ENCODE data around the gene LBX2. TPM values are rescaled to one million over a fixed set of nuclear protein-coding genes. Genes with fewer than 3 reads are reported as not detected.

Gene LBX2
- total RNA-seq, 4 donors from 2014 or later = 1.2 TPM; not detected in 3

DNA sequence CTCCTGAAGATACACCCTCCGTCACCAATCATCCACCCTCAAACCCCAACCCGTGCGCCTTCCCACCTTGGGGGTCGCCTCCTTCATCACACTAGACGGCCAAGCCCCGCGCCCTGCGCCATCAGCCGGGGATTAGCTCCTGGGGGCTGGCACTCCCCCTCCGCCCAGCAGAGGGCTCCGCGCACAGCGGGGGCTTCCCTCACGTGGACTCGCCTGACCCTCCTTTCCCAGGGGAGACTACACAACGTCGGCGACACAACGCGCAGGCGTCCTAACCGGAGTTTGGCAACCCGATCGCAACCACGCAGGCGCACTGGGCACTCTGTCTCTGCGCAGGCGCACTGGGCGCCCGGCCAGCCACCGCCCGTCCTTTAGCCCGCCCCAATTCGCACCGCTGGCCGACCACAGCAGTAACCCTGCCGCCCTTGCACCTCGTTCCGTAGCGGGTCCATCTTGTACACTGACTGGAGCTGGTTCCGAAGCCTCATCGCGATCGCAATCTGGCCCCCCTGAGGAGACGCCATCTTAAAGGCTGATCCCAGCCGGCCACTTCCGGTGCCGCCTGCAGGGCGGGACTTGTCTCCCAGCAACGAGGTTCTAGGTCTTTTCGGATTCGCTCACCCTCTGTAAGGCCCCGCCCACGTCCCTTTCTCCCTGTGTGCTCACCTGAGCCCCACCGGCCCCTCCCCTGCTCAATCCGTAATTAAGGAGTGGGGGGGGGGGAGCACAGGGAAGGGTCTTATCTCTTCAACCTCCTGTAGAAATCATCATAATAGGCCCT lies 7.9 kb upstream of the LBX2 start, which contains the start of gene PCGF1:
Gene PCGF1 (minus strand): TSS at position 551 of the 781 bp plus-strand sequence. CDS start 27 bp downstream, at position 524.
- peaks cover 54% of the 10 kb centered on the region for H3K4me1 ChIP-seq
- peak; percentile 98 to 99 for DNase-seq (ENCODE audit: low spot score in 2 of 2)

DNA sequence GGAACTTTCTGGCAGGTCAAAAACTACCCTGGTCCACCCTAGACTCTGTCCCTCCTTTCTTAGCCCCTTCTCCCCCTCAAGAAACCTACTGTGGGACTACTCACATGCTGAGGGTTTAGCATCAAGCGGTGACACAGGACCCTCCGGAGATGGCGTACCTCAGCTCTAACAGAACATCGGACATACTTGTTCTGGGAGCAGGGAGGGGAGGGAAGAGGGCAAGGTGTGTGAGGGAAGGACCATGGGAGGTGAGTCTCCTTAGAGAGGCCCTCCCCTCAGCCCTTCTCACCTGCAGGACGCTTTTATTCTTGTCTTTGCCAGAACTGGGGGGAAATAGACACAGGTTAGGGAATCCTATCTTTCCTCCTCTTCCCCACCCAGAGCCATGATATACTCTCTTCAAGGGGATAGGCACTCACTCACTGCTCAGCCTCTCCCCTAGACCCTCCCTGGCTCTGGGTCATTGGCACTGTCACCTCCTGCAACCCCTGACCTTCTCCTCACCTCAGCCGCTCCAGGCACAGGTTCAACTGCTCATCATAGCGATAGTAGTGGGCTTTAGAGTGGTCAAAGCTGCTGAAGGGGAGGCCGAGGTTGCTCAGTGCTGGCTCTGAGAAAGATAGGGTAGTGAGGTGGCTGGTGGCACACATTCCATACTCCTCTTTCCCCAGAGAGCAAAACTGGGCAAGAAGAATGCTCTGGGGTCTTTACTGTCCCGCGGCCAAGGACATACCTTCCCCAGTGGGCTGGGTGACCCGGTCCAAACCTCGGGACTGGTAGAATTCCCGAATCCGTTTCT lies 6.2 kb upstream of the LBX2 start:
- H3K4me3 ChIP-seq = peak overlapping the region; percentile 79
- WGBS = 94% methylated on average over 14 of the region's 14 CpGs
- H3K27me3 ChIP-seq = peaks cover 40% of the 10 kb centered on the region
- peaks cover 16% of the 10 kb centered on the region for H3K36me3 ChIP-seq
- DNase-seq (ENCODE audit: low spot score in 2 of 2) = no peak
- TF ChIP-seq POLR2A (IDR thresholded peaks at IDR 0.05) (no peak), POLR2AphosphoS5 (IDR thresholded peaks at IDR 0.05) (no peak), EP300 (IDR thresholded peaks at IDR 0.05) (no peak)
- TF ChIP-seq, protein P1, sequence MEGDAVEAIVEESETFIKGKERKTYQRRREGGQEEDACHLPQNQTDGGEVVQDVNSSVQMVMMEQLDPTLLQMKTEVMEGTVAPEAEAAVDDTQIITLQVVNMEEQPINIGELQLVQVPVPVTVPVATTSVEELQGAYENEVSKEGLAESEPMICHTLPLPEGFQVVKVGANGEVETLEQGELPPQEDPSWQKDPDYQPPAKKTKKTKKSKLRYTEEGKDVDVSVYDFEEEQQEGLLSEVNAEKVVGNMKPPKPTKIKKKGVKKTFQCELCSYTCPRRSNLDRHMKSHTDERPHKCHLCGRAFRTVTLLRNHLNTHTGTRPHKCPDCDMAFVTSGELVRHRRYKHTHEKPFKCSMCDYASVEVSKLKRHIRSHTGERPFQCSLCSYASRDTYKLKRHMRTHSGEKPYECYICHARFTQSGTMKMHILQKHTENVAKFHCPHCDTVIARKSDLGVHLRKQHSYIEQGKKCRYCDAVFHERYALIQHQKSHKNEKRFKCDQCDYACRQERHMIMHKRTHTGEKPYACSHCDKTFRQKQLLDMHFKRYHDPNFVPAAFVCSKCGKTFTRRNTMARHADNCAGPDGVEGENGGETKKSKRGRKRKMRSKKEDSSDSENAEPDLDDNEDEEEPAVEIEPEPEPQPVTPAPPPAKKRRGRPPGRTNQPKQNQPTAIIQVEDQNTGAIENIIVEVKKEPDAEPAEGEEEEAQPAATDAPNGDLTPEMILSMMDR (IDR thresholded peaks at IDR 0.05) = no peak
- H3K9me3 ChIP-seq = no peaks in the 10 kb centered on the region
- peaks cover 59% of the 10 kb centered on the region for H3K4me1 ChIP-seq
- no peak overlapping the region for H3K27ac ChIP-seq

More for the DNA sequence above, 7.9 kb upstream of the LBX2 start, which contains the start of gene PCGF1:
- H3K4me3 ChIP-seq = peak within 1 kb of the TSS; percentile 79
- H3K9me3 ChIP-seq = no peaks in the 10 kb centered on the region
- TF ChIP-seq POLR2A (IDR thresholded peaks at IDR 0.05) = no peak
- peak; percentile 7 to 82 (median 51) for TF ChIP-seq POLR2AphosphoS5 (IDR thresholded peaks at IDR 0.05)
- no peak for TF ChIP-seq EP300 (IDR thresholded peaks at IDR 0.05)
- TF ChIP-seq, protein P1 (IDR thresholded peaks at IDR 0.05) = peak in 1 of 2 donors; percentile 33
- peaks cover 42% of the 10 kb centered on the region for H3K27me3 ChIP-seq
- H3K27ac ChIP-seq = peak within 1 kb of the TSS; percentile 99
- WGBS = 1% methylated on average over 52 of the region's 56 CpGs
- peaks cover 16% of the 10 kb centered on the region for H3K36me3 ChIP-seq

DNA sequence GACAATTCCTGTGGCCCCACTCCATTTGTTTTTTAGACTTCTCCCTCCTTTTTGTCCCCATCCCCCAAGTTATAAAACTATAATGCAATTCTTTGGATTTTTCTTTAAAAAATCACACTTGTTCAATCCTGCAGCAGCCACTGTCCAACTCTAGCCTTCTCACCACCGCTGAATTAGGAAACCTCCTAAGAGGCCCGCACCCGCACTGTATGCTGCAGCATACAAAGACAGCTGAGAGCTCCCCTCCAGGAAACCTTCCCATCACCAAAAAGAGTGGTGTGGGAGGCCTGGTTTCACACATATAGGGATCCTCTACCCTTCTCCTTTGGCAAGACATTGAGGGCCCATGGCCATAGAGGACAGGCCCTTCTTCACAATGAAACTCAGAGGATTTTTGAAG lies 5.2 kb upstream of the LBX2 start:
- H3K27ac ChIP-seq = no peak overlapping the region
- H3K27me3 ChIP-seq = peaks cover 40% of the 10 kb centered on the region

DNA sequence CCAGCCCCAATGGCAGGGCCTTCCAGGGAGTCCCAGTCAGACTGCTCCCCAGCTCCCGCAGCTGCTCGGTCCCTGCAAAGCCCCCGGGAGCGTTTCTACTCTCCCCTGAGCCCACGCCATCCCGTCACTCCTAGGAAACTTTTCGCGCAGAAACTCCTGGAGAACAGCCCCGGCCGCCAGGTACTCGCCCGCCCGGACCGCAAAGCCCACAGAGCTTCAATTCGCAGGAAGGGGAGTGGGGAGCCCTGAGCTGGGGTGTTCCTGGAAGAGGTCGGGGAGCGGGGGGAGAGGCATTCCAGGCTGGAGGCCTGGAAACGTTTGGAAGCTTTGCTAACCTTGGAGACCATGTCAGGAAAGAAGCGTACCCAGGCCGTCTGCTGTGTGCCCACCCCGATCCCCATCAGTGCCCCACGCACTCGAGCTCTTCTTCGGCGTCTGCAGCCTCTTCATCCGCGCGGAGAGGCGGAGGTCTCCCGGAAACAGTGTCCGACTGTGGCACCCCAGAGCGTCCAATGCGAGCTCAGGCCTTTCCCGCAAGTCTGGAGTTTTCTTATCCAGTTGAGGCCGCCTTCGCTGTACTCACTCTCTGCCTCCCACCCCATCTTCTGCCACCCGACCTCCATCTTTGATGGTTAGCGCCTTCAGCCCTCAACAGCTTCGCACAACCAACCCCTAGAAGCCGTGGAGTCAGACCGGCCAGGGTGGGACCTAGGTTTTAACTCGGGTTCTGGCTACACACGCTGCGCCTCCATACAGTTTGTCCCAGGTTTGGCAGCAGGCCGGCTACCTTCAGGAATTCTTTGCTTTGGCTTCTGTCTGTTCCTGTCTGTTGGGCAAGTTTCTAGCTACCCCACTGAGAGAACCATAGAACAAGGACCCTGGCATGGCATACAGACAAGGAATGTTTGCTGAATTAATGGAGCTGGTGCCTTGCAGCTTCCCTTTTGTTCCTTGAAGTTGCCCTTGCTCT lies 4.4 kb upstream of the LBX2 start:
- DNase-seq (ENCODE audit: low spot score in 2 of 2) = no peak
- WGBS = 57% methylated on average over 32 of the region's 45 CpGs
- H3K4me3 ChIP-seq = peak overlapping the region; percentile 58
- peaks cover 16% of the 10 kb centered on the region for H3K36me3 ChIP-seq
- H3K27ac ChIP-seq = peak overlapping the region; percentile 81
- TF ChIP-seq, protein P1 (IDR thresholded peaks at IDR 0.05) = no peak
- TF ChIP-seq POLR2AphosphoS5 (IDR thresholded peaks at IDR 0.05) (no peak), EP300 (IDR thresholded peaks at IDR 0.05) (no peak), POLR2A (IDR thresholded peaks at IDR 0.05) (no peak)
- H3K4me1 ChIP-seq = peaks cover 69% of the 10 kb centered on the region
- peaks cover 43% of the 10 kb centered on the region for H3K27me3 ChIP-seq
- no peaks in the 10 kb centered on the region for H3K9me3 ChIP-seq

More for the DNA sequence above, 5.2 kb upstream of the LBX2 start:
- Histone ChIP-seq H3K9me3 (no peaks in the 10 kb centered on the region), H3K36me3 (peaks cover 16% of the 10 kb centered on the region), H3K4me3 (no peak overlapping the region), H3K4me1 (peaks cover 61% of the 10 kb centered on the region)
- no peak for DNase-seq (ENCODE audit: low spot score in 2 of 2)
- 94% methylated on average over 3 of the region's 3 CpGs for WGBS
- TF ChIP-seq POLR2AphosphoS5 (IDR thresholded peaks at IDR 0.05) (no peak), EP300 (IDR thresholded peaks at IDR 0.05) (no peak), POLR2A (IDR thresholded peaks at IDR 0.05) (no peak)
- TF ChIP-seq, protein P1 (IDR thresholded peaks at IDR 0.05) = no peak
